Retina (tissue), 1 donor: ENCODE data around the gene SSX2IP.
"Not testable (repeated sequence)": the region's sequence is repeated elsewhere in the genome, so short reads cannot be mapped to it uniquely, and the experiment has no call there.

ENCODE experiments used
- DNase-seq: peaks from one replicate; pipeline ENCODE4 v3.0.0-alpha.2; 2016

Gene SSX2IP

DNA sequence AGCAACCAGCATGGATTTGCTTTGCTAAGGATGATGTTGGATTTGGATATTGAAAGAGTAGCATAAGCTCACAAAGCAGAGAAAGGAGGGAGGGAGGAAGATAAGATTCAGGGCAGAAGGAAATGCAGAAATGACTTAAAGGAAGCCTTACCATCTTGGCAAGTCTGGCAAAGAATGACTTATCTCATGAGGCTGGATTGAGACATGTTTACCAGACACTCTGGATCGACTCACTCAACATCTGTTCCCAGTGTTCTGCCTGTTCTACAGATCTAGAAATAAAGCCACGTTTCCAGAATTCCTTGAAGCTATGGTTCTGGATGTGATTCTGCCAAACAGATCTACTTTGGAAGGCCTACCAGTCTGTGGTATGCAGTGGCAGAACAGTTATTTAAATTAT is 77.2 kb downstream of the SSX2IP start:
- DNase-seq: no peak

DNA sequence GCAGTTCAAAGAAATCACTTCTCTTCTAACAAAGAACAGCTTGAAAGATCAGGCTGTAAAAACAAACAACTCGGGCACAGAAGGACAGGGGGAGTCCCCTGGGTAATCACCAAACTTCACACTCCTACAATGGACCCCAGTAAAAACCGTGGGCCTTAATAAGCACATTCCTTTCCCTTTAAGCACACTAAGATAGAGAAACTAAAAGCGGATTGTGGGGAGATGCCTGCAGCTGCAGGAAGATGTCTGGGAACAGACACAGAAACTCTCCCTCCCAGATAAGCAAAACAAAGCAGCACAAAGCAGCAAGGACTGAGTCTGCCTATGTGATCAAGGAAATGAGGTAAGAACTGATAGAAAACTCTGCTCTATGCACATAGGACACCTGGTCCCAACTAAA is 78.5 kb downstream of the SSX2IP start:
- no peak for DNase-seq

DNA sequence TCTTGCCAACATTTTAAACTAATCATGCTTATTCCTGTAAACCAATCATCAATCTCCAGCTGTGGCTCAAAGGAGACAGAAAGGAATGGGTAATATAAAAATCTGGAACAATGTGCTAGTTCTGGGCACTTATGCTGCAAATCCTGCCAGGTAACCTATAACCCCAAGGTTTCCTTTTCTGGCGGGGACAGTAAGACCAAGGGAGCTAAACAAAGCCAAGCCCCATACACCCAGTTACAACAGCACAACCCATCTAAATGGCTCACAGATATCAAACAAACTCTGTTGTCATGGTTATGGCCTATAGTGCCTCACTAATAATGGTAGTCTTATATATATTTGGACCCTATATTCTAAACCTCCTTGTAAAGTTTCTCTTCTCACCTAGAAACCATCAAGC is 79.2 kb downstream of the SSX2IP start:
- DNase-seq: no peak

DNA sequence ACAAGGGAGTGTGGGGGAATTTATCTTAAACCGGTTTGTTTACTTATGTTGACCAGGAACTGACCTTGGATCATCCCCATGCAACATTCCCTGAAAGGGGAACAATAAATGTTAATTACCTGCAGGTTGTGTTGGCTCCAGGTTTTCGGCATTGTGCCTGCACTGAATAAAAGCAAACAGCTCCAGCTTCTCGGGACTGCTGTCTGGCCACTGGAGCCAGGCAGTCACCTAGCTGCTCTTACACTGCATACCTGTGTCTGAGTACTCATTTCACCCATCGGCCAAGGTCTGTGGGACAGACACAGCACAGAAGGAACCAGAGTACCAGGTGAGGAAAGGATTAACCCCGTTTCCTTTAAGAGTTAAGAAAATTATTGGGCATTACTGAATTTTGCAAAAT is 83.3 kb downstream of the SSX2IP start:
- DNase-seq: no peak

GRCh38 chr1:84605157-84605556 is 85.1 kb downstream of the SSX2IP start:
- DNase-seq: no peak

- no peak for DNase-seq
These were observed 86.1 kb downstream of the SSX2IP start for GRCh38 chr1:84603941-84604830.

- no peak for DNase-seq
These were observed 87.0 kb downstream of the SSX2IP start for GRCh38 chr1:84603223-84603622.

DNA sequence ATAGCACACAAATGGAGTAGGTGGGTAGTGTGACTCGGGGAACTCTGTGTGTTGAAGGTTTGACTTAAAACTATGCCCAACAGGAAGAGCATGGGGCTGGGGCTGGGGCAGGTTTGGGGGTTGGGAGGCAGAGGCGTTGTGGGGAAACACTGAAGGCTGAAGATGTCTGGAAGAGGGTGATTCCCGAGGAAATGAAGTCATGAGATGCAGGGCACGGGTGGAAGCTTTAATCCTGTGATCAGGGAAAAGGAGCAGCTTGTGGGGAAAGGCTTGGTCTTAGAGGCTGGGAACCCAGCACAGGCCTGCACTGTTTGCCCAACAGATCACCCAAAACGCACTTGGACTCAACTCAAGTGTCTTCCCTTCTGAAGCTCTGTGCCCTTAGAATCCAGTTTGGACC is 89.5 kb downstream of the SSX2IP start:
- DNase-seq: no peak

- DNase-seq: no peak
These were observed 91.2 kb downstream of the SSX2IP start for GRCh38 chr1:84598846-84599741.

DNA sequence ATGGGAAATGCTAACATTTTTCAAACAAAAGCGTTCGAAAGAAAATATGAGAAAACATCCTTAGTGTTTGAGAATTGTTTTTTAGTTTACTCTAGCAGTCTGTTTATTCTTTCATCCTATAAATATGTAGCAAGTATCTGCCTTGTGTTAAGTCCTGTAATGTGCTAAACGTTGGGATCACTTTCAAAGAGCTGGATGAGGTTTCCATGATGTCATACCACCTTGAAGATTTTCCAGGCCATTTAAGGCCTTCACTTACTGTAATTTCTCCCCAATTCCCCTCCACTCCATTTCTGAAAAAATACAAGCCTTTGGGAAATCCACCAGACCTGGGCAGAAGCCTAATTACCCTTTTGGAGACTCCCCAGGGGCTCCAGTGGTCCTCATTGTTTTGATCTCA is 91.8 kb downstream of the SSX2IP start:
- DNase-seq: no peak

GRCh38 chr1:84597011-84597410 is 93.2 kb downstream of the SSX2IP start:
- DNase-seq: no peak

DNA sequence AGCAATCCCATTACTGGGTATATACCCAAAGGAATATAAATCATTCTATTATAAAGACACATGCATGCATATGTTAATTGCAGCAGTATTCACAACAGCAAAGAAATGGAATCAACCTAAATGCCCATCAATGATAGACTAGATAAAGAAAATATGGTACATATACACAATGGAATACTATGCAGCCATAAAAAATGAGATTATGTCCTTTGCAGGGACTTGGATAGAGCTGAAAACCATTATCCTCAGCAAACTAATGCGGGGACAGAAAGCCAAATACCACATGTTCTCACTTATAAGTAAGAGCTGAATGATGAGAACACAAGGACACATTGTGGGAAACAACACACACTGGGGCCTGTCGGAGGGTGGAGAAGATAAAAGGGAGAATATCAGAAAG is 95.3 kb downstream of the SSX2IP start:
- DNase-seq: not testable (repeated sequence)
